Measurements from ENCODE around the gene KTN1.

KTN1 gene

GRCh38 chr14:55600784-55601561 lies 21.0 kb downstream of the KTN1 start:
- no peak overlapping the region for H3K9ac ChIP-seq (ENCODE audit: low read length)
- no peaks in the 10 kb centered on the region for H3F3A ChIP-seq (ENCODE audit: insufficient read depth, low read length)
- no peak overlapping the region for H2AFZ ChIP-seq (ENCODE audit: low read length)
- H3K27ac ChIP-seq (ENCODE audit: low read depth, low read length, poor library complexity, severe bottlenecking), result no peak overlapping the region
- TF ChIP-seq, protein P1, sequence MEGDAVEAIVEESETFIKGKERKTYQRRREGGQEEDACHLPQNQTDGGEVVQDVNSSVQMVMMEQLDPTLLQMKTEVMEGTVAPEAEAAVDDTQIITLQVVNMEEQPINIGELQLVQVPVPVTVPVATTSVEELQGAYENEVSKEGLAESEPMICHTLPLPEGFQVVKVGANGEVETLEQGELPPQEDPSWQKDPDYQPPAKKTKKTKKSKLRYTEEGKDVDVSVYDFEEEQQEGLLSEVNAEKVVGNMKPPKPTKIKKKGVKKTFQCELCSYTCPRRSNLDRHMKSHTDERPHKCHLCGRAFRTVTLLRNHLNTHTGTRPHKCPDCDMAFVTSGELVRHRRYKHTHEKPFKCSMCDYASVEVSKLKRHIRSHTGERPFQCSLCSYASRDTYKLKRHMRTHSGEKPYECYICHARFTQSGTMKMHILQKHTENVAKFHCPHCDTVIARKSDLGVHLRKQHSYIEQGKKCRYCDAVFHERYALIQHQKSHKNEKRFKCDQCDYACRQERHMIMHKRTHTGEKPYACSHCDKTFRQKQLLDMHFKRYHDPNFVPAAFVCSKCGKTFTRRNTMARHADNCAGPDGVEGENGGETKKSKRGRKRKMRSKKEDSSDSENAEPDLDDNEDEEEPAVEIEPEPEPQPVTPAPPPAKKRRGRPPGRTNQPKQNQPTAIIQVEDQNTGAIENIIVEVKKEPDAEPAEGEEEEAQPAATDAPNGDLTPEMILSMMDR (IDR thresholded peaks at IDR 0.05; ENCODE audit: low read length), result no peak
- no peak for TF ChIP-seq EZH2 (IDR thresholded peaks at IDR 0.05; ENCODE audit: borderline replicate concordance, low read length)
- H3K4me1 ChIP-seq (ENCODE audit: insufficient read depth, low read length, severe bottlenecking), result no peaks in the 10 kb centered on the region
- H3K9me2 ChIP-seq (ENCODE audit: low read depth, low read length), result no peaks in the 10 kb centered on the region
- no peaks in the 10 kb centered on the region for H3K27me3 ChIP-seq (ENCODE audit: insufficient read depth, low read length)
- no peaks in the 10 kb centered on the region for H3K36me3 ChIP-seq (ENCODE audit: insufficient read depth, low read length)
- peaks cover 86% of the 10 kb centered on the region for H3K79me2 ChIP-seq (ENCODE audit: insufficient read depth, low read length)
- H3K4me2 ChIP-seq (ENCODE audit: low read length), result no peak overlapping the region
- H3K9me3 ChIP-seq (ENCODE audit: low read length), result peaks cover 2% of the 10 kb centered on the region; the same call in 1 of the 2 replicates
- no peaks in the 10 kb centered on the region for H4K20me1 ChIP-seq (ENCODE audit: insufficient read depth, low read length)
- no peak overlapping the region for H3K4me3 ChIP-seq (ENCODE audit: low read depth, low read length, poor library complexity, severe bottlenecking)

DNA sequence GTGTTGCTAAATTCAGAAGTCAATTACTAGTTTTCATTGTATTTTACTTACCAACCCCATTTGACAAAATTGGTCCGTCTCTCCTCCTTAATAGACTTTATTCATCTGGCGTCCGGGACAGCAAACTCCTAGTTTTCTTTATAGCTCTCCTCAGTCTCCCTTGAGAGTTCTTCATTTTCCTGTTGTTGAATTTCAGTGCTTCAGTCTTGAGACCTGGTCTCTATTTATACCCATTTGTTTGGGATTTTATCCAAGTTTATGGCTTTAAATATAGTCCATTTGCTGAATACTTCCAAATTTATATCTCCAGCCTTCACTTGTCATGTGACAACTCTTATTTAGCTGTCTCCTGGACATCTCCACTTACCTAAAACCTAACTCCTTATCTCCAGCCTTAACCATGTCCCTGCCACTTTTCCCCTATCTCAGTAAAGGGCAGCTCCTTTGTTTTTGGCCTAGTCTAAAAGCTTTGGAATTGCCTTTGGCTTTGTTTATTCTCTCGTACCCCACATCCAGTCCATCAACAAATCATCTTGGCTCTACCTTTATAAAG lies 23.5 kb downstream of the KTN1 start:
- no peaks in the 10 kb centered on the region for H3K4me1 ChIP-seq (ENCODE audit: insufficient read depth, low read length, severe bottlenecking)

DNA sequence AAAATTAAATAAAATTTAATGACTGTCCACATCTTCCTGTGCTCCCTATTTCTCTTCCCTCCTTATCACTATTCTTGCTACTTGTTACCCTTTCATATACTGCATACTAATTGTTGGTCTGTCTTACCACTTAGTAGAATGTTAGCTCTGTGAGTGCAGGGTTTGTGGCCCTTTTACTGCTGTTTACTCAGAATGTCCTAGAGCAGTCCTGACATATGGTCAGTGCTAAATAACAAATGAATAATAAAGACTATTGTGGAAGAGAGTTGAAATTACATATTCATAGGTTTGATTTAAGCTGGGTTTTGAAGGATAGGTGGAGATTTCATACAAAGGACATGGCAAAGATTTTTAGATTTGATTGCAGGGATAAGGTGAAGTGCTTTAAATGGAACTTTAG lies 24.5 kb downstream of the KTN1 start:
- Histone ChIP-seq H3K9me2 (ENCODE audit: low read depth, low read length) (no peaks in the 10 kb centered on the region; the same call in 1 of the 2 replicates), H3K4me2 (ENCODE audit: low read length) (no peak overlapping the region), H3K9ac (ENCODE audit: low read length) (no peak overlapping the region), H3K36me3 (ENCODE audit: insufficient read depth, low read length) (no peaks in the 10 kb centered on the region), H3F3A (ENCODE audit: insufficient read depth, low read length) (no peaks in the 10 kb centered on the region), H3K4me3 (ENCODE audit: low read depth, low read length, poor library complexity, severe bottlenecking) (no peak overlapping the region), H3K9me3 (ENCODE audit: low read length) (no peaks in the 10 kb centered on the region), H3K27me3 (ENCODE audit: insufficient read depth, low read length) (no peaks in the 10 kb centered on the region), H4K20me1 (ENCODE audit: insufficient read depth, low read length) (no peaks in the 10 kb centered on the region), H3K4me1 (ENCODE audit: insufficient read depth, low read length, severe bottlenecking) (no peaks in the 10 kb centered on the region), H3K27ac (ENCODE audit: low read depth, low read length, poor library complexity, severe bottlenecking) (no peak overlapping the region), H2AFZ (ENCODE audit: low read length) (no peak overlapping the region), H3K79me2 (ENCODE audit: insufficient read depth, low read length) (peaks cover 87% of the 10 kb centered on the region)
- TF ChIP-seq, protein P1 (IDR thresholded peaks at IDR 0.05; ENCODE audit: low read length), result no peak
- no peak for TF ChIP-seq EZH2 (IDR thresholded peaks at IDR 0.05; ENCODE audit: borderline replicate concordance, low read length)

More for the DNA sequence above, 23.5 kb downstream of the KTN1 start:
- no peaks in the 10 kb centered on the region; the same call in 1 of the 2 replicates for H3K9me2 ChIP-seq (ENCODE audit: low read depth, low read length)
- H2AFZ ChIP-seq (ENCODE audit: low read length), result no peak overlapping the region
- H3F3A ChIP-seq (ENCODE audit: insufficient read depth, low read length), result no peaks in the 10 kb centered on the region
- no peak for TF ChIP-seq EZH2 (IDR thresholded peaks at IDR 0.05; ENCODE audit: borderline replicate concordance, low read length)
- TF ChIP-seq, protein P1 (IDR thresholded peaks at IDR 0.05; ENCODE audit: low read length), result no peak
- H3K27ac ChIP-seq (ENCODE audit: low read depth, low read length, poor library complexity, severe bottlenecking), result no peak overlapping the region
- no peak overlapping the region for H3K4me2 ChIP-seq (ENCODE audit: low read length)
- no peak overlapping the region for H3K9ac ChIP-seq (ENCODE audit: low read length)
- no peaks in the 10 kb centered on the region for H3K36me3 ChIP-seq (ENCODE audit: insufficient read depth, low read length)
- no peak overlapping the region for H3K4me3 ChIP-seq (ENCODE audit: low read depth, low read length, poor library complexity, severe bottlenecking)
- H3K9me3 ChIP-seq (ENCODE audit: low read length), result no peaks in the 10 kb centered on the region
- H3K27me3 ChIP-seq (ENCODE audit: insufficient read depth, low read length), result no peaks in the 10 kb centered on the region
- H4K20me1 ChIP-seq (ENCODE audit: insufficient read depth, low read length), result no peaks in the 10 kb centered on the region
- H3K79me2 ChIP-seq (ENCODE audit: insufficient read depth, low read length), result peaks cover 93% of the 10 kb centered on the region

Data from OCI-LY1 (cell line).